ENCODE results near the gene FBXL13. TPM values are rescaled to one million over a fixed set of nuclear protein-coding genes. Genes with fewer than 3 reads are reported as not detected.

The FBXL13 gene
- total and polyA plus RNA-seq, 10 of the 15 experiments (the other 5 are each of a cell fraction or from before 2014, with no cell fraction given), result 0.08 to 0.95 (median 0.28) TPM; not detected in 2

- TF ChIP-seq, protein P1, sequence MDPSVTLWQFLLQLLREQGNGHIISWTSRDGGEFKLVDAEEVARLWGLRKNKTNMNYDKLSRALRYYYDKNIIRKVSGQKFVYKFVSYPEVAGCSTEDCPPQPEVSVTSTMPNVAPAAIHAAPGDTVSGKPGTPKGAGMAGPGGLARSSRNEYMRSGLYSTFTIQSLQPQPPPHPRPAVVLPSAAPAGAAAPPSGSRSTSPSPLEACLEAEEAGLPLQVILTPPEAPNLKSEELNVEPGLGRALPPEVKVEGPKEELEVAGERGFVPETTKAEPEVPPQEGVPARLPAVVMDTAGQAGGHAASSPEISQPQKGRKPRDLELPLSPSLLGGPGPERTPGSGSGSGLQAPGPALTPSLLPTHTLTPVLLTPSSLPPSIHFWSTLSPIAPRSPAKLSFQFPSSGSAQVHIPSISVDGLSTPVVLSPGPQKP (IDR thresholded peaks at IDR 0.05; ENCODE audit: low read depth, low read length), result peak; percentile 36; the same call in 1 of the 2 replicates
- no peak for TF ChIP-seq HDAC2 (IDR thresholded peaks at IDR 0.05)
- TF ChIP-seq USF1 (IDR thresholded peaks at IDR 0.05; ENCODE audit: borderline replicate concordance, extremely low read length, insufficient read depth, low read depth, low read length), result no peak
- TF ChIP-seq MTA2 (IDR thresholded peaks at IDR 0.05; ENCODE audit: low read depth), result peak; percentile 74
- TF ChIP-seq, protein P2, sequence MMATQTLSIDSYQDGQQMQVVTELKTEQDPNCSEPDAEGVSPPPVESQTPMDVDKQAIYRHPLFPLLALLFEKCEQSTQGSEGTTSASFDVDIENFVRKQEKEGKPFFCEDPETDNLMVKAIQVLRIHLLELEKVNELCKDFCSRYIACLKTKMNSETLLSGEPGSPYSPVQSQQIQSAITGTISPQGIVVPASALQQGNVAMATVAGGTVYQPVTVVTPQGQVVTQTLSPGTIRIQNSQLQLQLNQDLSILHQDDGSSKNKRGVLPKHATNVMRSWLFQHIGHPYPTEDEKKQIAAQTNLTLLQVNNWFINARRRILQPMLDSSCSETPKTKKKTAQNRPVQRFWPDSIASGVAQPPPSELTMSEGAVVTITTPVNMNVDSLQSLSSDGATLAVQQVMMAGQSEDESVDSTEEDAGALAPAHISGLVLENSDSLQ (IDR thresholded peaks at IDR 0.05), result peak; percentile 87
- TF ChIP-seq SMAD5 (IDR thresholded peaks at IDR 0.05; ENCODE audit: low read depth), result no peak
- TF ChIP-seq IRF4 (IDR thresholded peaks at IDR 0.05; ENCODE audit: low read depth, low read length), result peak; percentile 43; the same call in 1 of the 2 replicates
- TF ChIP-seq HDGF (IDR thresholded peaks at IDR 0.05), result no peak
- TF ChIP-seq ATF7 (IDR thresholded peaks at IDR 0.05; ENCODE audit: low read depth), result peak; percentile 50
- no peak for TF ChIP-seq BACH1 (IDR thresholded peaks at IDR 0.05; ENCODE audit: borderline replicate concordance)
- peak; percentile 70 for TF ChIP-seq DPF2 (IDR thresholded peaks at IDR 0.05)
- TF ChIP-seq MEF2B (IDR thresholded peaks at IDR 0.05; ENCODE audit: partially characterized antibody, poor library complexity, severe bottlenecking), result peak; percentile 30
- no peak for TF ChIP-seq ZNF24 (IDR thresholded peaks at IDR 0.05)
- TF ChIP-seq, protein P3, sequence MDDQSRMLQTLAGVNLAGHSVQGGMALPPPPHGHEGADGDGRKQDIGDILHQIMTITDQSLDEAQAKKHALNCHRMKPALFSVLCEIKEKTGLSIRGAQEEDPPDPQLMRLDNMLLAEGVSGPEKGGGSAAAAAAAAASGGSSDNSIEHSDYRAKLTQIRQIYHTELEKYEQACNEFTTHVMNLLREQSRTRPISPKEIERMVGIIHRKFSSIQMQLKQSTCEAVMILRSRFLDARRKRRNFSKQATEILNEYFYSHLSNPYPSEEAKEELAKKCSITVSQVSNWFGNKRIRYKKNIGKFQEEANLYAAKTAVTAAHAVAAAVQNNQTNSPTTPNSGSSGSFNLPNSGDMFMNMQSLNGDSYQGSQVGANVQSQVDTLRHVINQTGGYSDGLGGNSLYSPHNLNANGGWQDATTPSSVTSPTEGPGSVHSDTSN (IDR thresholded peaks at IDR 0.05; ENCODE audit: insufficient replicate concordance, low read depth, low read length), result peak; percentile 83
- TF ChIP-seq SRF (IDR thresholded peaks at IDR 0.05; ENCODE audit: low read depth in 2 of 2, low read length in 2 of 2), result peak; percentile 28 to 62; a peak in 2 of 4 replicates
- no peak for TF ChIP-seq RB1 (IDR thresholded peaks at IDR 0.05; ENCODE audit: borderline replicate concordance)
- peak; percentile 50 for TF ChIP-seq JUNB (IDR thresholded peaks at IDR 0.05)
- no peak for TF ChIP-seq RCOR1 (conservative IDR thresholded peaks at IDR 0.05; ENCODE audit: low read depth, low read length)
- TF ChIP-seq CREM (IDR thresholded peaks at IDR 0.05; ENCODE audit: low read depth), result no peak
- peak; percentile 49; the same call in 1 of the 2 replicates for TF ChIP-seq JUND (IDR thresholded peaks at IDR 0.05; ENCODE audit: low read depth, low read length)
- TF ChIP-seq IKZF2 (IDR thresholded peaks at IDR 0.05), result peak; percentile 75 to 79
- TF ChIP-seq, protein P4, sequence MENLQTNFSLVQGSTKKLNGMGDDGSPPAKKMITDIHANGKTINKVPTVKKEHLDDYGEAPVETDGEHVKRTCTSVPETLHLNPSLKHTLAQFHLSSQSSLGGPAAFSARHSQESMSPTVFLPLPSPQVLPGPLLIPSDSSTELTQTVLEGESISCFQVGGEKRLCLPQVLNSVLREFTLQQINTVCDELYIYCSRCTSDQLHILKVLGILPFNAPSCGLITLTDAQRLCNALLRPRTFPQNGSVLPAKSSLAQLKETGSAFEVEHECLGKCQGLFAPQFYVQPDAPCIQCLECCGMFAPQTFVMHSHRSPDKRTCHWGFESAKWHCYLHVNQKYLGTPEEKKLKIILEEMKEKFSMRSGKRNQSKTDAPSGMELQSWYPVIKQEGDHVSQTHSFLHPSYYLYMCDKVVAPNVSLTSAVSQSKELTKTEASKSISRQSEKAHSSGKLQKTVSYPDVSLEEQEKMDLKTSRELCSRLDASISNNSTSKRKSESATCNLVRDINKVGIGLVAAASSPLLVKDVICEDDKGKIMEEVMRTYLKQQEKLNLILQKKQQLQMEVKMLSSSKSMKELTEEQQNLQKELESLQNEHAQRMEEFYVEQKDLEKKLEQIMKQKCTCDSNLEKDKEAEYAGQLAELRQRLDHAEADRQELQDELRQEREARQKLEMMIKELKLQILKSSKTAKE (IDR thresholded peaks at IDR 0.05; ENCODE audit: low read depth, poor library complexity, severe bottlenecking), result peak; percentile 20
- TF ChIP-seq TCF12 (IDR thresholded peaks at IDR 0.05; ENCODE audit: low read depth, low read length), result peak; percentile 65; the same call in 1 of the 2 replicates
- peak; percentile 55; the same call in 1 of the 2 replicates for TF ChIP-seq EZH2 (IDR thresholded peaks at IDR 0.05; ENCODE audit: borderline replicate concordance, control insufficient read depth, low read depth, low read length)
Observed at GRCh38 chr7:102874166-102874829, 200.3 kb downstream of the FBXL13 start (continued).

Measured in GM12878 (cell line).